Measurements from ENCODE around the gene TTC27. TPM values are rescaled to one million over a fixed set of nuclear protein-coding genes. Genes with fewer than 3 reads are reported as not detected.

The TTC27 gene
- total and polyA plus RNA-seq, 2 of the 13 experiments (the other 11 are each of a cell fraction or from before 2014, with no cell fraction given): 26.7 to 44.7 TPM

- no peaks in the 10 kb centered on the region for H3K27me3 ChIP-seq (ENCODE audit: control insufficient read depth in 1 of 2, insufficient read depth in 2 of 2, low read length in 2 of 2)
- H3K4me2 ChIP-seq (ENCODE audit: low read depth, low read length): no peak overlapping the region
- in situ Hi-C loops (cut with HindIII; ENCODE audit: extremely low pct_ligation_motif_present, low pct_unique_long_range_greater_than_20kb): no loop called here
- 32% methylated on average over 4 of the region's 4 CpGs for WGBS (ENCODE audit: low lambda C conversion rate)
- no peak overlapping the region for H2AFZ ChIP-seq (ENCODE audit: low read length)
- ATAC-seq (peak; percentile 96), DNase-seq (ENCODE audit: low spot score) (peak; percentile 88), FAIRE-seq (peak; percentile 79)
- H3K9ac ChIP-seq (ENCODE audit: insufficient read depth, low read depth, low read length): no peak overlapping the region
- H3K4me1 ChIP-seq (ENCODE audit: insufficient read depth, low read length): peaks cover 13% of the 10 kb centered on the region
- H4K20me1 ChIP-seq (ENCODE audit: insufficient read depth, low read length): no peaks in the 10 kb centered on the region
- POLR2A ChIA-PET: interaction anchor here (0.7 kb wide), 1 partner anchor 794 kb away, joined by 3 read pairs; the partner anchor contains the start of gene FAM98A
- no peak overlapping the region for H3K27ac ChIP-seq (ENCODE audit: extremely low read length, insufficient read depth, low read length)
- CTCF ChIA-PET (ENCODE audit: low intra/inter-chr PET ratio, low total read pairs): no interaction called here
- peaks cover 0 to 3% of the 10 kb centered on the region in 2 experiments; a peak in 2 of 5 replicates for H3K36me3 ChIP-seq (replicated peaks in 1 of 2; ENCODE audit: control insufficient read depth in 1 of 2, insufficient read depth in 2 of 2, low read length in 2 of 2)
- no TSS peak for BruUV-seq (replicated peaks)
- H3K4me3 ChIP-seq (replicated peaks in 1 of 3; ENCODE audit: insufficient read depth in 1 of 3, low read depth in 2 of 3, low read length in 3 of 3): no peak overlapping the region
- H3K79me2 ChIP-seq (ENCODE audit: insufficient read depth, low read length): no peaks in the 10 kb centered on the region
- H3K9me3 ChIP-seq (ENCODE audit: low read length): no peaks in the 10 kb centered on the region
- intact Hi-C loops (cut with micrococcal nuclease; ENCODE audit: unreplicated experiment): no loop called here
- TF ChIP-seq ATRX (CRISPR knock-in tag; IDR thresholded peaks at IDR 0.05; ENCODE audit: borderline replicate concordance) (no peak), TEAD3 (CRISPR knock-in tag; optimal IDR thresholded peaks at IDR 0.05; ENCODE audit: borderline replicate concordance) (peak; percentile 92), HOXD1 (CRISPR knock-in tag; IDR thresholded peaks at IDR 0.05) (0 out of 2 replicates have a peak, but pooled peaks have one; percentile 19), ZNF24 (IDR thresholded peaks at IDR 0.05) (no peak), KLF9 (CRISPR knock-in tag; IDR thresholded peaks at IDR 0.05; ENCODE audit: low read depth) (no peak), DBP (CRISPR knock-in tag; IDR thresholded peaks at IDR 0.05; ENCODE audit: not compliant biosample characterization) (no peak)
- TF ChIP-seq, protein P1, sequence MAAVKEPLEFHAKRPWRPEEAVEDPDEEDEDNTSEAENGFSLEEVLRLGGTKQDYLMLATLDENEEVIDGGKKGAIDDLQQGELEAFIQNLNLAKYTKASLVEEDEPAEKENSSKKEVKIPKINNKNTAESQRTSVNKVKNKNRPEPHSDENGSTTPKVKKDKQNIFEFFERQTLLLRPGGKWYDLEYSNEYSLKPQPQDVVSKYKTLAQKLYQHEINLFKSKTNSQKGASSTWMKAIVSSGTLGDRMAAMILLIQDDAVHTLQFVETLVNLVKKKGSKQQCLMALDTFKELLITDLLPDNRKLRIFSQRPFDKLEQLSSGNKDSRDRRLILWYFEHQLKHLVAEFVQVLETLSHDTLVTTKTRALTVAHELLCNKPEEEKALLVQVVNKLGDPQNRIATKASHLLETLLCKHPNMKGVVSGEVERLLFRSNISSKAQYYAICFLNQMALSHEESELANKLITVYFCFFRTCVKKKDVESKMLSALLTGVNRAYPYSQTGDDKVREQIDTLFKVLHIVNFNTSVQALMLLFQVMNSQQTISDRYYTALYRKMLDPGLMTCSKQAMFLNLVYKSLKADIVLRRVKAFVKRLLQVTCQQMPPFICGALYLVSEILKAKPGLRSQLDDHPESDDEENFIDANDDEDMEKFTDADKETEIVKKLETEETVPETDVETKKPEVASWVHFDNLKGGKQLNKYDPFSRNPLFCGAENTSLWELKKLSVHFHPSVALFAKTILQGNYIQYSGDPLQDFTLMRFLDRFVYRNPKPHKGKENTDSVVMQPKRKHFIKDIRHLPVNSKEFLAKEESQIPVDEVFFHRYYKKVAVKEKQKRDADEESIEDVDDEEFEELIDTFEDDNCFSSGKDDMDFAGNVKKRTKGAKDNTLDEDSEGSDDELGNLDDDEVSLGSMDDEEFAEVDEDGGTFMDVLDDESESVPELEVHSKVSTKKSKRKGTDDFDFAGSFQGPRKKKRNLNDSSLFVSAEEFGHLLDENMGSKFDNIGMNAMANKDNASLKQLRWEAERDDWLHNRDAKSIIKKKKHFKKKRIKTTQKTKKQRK (IDR thresholded peaks at IDR 0.05; ENCODE audit: low read length): no peak
- TF ChIP-seq, protein P2, sequence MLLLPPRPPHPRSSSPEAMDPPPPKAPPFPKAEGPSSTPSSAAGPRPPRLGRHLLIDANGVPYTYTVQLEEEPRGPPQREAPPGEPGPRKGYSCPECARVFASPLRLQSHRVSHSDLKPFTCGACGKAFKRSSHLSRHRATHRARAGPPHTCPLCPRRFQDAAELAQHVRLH (CRISPR knock-in tag; IDR thresholded peaks at IDR 0.05; ENCODE audit: borderline replicate concordance, low read depth): no peak
- TF ChIP-seq, protein P3, sequence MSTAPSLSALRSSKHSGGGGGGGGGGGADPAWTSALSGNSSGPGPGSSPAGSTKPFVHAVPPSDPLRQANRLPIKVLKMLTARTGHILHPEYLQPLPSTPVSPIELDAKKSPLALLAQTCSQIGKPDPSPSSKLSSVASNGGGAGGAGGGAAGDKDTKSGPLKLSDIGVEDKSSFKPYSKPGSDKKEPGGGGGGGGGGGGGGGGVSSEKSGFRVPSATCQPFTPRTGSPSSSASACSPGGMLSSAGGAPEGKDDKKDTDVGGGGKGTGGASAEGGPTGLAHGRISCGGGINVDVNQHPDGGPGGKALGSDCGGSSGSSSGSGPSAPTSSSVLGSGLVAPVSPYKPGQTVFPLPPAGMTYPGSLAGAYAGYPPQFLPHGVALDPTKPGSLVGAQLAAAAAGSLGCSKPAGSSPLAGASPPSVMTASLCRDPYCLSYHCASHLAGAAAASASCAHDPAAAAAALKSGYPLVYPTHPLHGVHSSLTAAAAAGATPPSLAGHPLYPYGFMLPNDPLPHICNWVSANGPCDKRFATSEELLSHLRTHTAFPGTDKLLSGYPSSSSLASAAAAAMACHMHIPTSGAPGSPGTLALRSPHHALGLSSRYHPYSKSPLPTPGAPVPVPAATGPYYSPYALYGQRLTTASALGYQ (CRISPR knock-in tag; IDR thresholded peaks at IDR 0.05): peak; percentile 75; the same call in 1 of the 2 replicates
- TF ChIP-seq, protein P4, sequence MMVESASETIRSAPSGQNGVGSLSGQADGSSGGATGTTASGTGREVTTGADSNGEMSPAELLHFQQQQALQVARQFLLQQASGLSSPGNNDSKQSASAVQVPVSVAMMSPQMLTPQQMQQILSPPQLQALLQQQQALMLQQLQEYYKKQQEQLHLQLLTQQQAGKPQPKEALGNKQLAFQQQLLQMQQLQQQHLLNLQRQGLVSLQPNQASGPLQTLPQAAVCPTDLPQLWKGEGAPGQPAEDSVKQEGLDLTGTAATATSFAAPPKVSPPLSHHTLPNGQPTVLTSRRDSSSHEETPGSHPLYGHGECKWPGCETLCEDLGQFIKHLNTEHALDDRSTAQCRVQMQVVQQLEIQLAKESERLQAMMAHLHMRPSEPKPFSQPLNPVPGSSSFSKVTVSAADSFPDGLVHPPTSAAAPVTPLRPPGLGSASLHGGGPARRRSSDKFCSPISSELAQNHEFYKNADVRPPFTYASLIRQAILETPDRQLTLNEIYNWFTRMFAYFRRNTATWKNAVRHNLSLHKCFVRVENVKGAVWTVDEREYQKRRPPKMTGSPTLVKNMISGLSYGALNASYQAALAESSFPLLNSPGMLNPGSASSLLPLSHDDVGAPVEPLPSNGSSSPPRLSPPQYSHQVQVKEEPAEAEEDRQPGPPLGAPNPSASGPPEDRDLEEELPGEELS (CRISPR knock-in tag; IDR thresholded peaks at IDR 0.05): peak; percentile 50; the same call in 1 of the 2 replicates
These were observed 177.6 kb downstream of the TTC27 start for GRCh38 chr2:32805104-32806095.

Measured in HepG2 (cell line).